LNCAP (cell line): ENCODE data around the gene SEPHS2.

ENCODE experiments used
- CTCF ChIP-seq: fragments of 450-650 bp; IDR thresholded peaks from 2 replicates; pipeline ENCODE4 v1.5.1; 2017; ENCODE audit warnings: mild to moderate bottlenecking

The SEPHS2 gene

GRCh38 chr16:30417529-30418349 lies 27.9 kb downstream of the SEPHS2 start:
- peak; percentile 37; the same call in 1 of the 2 replicates for TF ChIP-seq CTCF

GRCh38 chr16:30416624-30417528 lies 28.8 kb downstream of the SEPHS2 start:
- no peak for TF ChIP-seq CTCF

- no peak for TF ChIP-seq CTCF
Observed at GRCh38 chr16:30416047-30416603, 29.5 kb downstream of the SEPHS2 start.

- no peak for TF ChIP-seq CTCF
Observed at GRCh38 chr16:30414159-30414558, 31.5 kb downstream of the SEPHS2 start.

GRCh38 chr16:30413112-30413806 lies 32.4 kb downstream of the SEPHS2 start:
- no peak for TF ChIP-seq CTCF

GRCh38 chr16:30409125-30410060 lies 36.3 kb downstream of the SEPHS2 start:
- TF ChIP-seq CTCF = peak; percentile 90
